ENCODE data around the gene TRMO.

GRCh38 chr9:97880336-97880735 lies 42.0 kb downstream of the TRMO start:
- TF ChIP-seq CTCF (IDR thresholded peaks at IDR 0.05; ENCODE audit: low read length) (no peak), EZH2 (IDR thresholded peaks at IDR 0.05; ENCODE audit: borderline replicate concordance, low read length) (no peak)

Measured in OCI-LY1 (cell line).